HG03558 (cell line): ENCODE results near the gene VPS33B.

Experiments used
- ATAC-seq: cut with Tn5 transposase; IDR thresholded peaks from one replicate; pipeline ENCODE4 v1.9.1; 2021; ENCODE audit warnings: moderate number of reproducible peaks; ENCODE audit not compliant: unreplicated experiment; ENCODE audit errors: extremely low read depth

Gene VPS33B

DNA sequence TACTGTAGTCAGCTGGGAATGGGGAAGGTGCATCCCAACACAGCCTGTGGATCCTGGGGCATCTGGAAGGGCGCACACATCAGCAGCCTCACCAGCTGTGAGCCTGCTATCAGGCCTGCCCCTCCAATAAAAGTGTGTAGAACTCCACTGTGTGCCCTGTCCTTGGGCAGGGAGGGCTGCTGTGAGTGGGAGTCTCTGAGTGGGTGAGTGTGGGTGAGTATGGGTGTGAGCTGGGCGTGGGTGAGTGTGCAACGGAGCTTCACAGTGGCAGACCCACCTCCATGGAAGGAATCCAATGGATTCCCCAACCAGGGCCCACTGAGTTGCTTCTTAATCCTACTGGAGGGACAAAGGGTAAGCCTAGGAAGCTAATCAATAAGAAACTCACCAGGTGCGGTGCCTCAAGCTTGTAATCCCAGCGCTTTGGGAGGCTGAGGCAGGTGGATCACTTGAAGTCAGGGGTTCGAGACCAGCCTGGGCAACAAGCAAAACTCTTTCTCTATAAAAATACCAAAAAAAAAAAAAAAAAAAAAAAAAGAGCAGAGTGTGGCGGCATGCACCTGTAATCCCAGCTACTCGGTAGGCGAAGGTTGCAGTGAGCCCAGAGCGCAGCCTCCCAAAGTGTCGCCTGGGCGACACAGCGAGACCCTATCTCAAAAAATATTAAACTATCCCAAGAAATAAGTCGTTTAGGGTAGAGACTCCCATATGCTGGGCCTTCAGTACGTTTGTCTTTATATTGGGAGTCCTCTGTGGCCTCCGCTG, 68.3 kb downstream of the VPS33B start:
- ATAC-seq = no peak

DNA sequence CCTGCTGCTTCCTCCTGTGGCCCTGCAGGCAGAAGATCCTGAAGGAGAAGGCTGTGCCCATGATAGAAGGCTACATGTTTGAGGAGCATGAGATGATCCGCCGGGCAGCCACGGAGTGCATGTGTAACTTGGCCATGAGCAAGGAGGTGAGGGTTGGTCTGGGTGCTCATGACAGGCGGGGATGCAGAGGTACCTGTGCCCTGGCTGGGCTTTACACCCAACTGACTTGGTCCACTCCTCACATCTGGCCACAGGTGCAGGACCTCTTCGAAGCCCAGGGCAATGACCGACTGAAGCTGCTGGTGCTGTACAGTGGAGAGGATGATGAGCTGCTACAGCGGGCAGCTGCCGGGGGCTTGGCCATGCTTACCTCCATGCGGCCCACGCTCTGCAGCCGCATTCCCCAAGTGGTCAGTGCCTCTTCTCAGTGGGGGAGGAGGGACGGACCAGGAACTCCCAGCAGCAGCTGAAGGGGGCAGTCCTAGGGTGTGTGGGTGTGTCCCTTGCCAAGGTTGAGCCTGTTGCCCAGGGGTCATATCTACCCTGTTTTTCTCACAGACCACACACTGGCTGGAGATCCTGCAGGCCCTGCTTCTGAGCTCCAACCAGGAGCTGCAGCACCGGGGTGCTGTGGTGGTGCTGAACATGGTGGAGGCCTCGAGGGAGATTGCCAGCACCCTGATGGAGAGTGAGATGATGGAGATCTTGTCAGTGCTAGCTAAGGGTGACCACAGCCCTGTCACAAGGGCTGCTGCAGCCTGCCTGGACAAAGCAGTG, 69.3 kb downstream of the VPS33B start:
- no peak for ATAC-seq

- no peak for ATAC-seq
Measured at GRCh38 chr15:90950676-90951075, 71.7 kb downstream of the VPS33B start.

GRCh38 chr15:90949979-90950675, 72.3 kb downstream of the VPS33B start:
- no peak for ATAC-seq
